Activated CD4-positive, alpha-beta T cell treated with anti-CD3 and anti-CD28 coated beads, Interleukin-2, amount 50 U/mL, for 4 hours (primary cell): ENCODE measurements around the gene KDM2B.

Source experiments
- DNase-seq, 2 experiments: peaks; one replicate each; pipeline ENCODE4 v3.0.0-alpha.2; 2020

The KDM2B gene

DNA sequence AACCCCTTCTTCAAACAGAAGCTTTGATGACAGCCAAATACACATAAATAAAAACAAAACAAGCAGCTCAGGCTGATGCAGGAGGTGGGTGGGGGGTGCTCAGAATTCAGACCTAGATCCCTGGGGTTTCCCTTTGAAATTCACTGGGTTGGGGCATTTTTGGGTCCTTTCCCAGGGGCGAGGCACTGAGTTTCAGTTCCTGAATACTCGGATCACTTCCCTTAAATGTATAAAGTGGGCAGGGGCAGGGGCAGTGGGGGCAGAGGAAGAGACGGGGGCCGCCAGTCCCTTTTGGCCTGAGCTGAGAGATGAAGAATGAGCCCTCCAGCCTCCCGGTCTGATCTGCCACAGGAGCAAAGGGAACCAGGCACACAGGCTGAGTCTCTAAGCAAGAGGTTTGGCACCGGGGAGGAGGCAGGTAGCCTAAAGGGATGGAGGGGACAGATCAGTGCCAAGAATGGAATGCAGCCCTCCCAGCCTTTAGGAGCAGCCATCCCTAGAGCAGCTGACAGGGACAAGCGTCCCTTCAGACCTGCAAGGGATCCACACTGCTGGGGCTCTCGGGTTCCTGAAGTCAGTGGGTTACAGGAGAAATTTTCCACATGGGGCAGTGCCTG is 20.3 kb downstream of the KDM2B start:
- DNase-seq, result no peak

GRCh38 chr12:121558956-121559355 is 21.9 kb downstream of the KDM2B start:
- no peak for DNase-seq

- no peak for DNase-seq
Measured at GRCh38 chr12:121550974-121551634, 29.7 kb downstream of the KDM2B start.

DNA sequence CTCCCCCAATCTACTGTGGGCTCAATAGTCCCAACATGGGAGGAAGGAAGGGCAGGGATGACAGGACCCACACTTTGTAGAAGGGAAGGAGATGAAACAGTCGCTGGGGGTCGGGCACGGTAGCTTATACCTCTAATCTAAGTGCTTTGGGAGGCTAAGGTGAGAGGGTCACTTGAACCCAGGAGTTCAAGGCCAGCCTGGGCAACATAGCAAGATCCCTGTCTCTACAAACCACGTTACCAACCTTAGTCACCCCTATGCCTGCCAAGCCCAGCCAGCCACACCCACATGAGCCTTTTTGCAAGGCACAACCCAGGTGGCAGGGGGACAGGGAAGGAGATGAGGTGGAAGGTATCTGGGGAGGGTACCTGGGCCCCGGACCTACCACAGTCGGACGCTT is 31.7 kb downstream of the KDM2B start:
- DNase-seq, result no peak

DNA sequence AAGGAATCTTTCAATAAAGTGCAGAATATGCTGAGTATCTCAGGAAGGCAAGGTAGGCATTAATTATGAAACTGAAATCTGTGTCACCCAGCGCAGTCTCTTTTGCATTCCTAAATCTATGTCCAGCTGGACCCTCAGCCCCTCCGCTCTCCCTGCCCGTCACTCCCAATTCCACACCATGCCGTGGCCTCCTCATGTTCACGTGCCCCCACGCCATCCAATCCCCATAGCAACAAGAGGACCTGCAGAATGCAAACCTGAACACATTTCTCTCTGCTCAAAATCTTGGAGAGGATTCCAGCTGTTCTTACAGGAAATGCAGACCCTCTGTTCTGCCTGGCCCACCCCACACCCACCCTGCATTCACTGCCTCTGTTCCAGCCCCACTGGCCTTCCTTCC is 35.3 kb downstream of the KDM2B start:
- DNase-seq, result no peak

GRCh38 chr12:121543786-121544185 is 37.0 kb downstream of the KDM2B start:
- no peak for DNase-seq

DNA sequence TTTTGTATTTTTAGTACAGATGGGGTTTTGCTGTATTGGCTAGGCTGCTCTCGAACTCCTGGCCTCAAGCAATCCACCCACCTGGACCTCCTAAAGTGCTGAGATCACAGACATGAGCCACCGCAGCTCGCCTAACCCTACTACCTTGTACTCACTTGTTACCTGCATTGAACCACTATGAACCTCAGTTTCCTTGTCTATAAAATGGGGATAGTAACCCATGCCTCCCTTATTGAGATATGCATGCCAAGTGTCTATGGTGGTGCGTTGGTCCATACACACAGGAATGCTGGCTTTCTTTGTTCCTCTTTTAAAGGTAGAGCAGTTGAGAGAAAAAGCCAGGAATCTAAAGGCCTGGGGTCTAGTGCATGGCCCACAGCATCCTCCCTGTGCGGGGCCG is 40.9 kb downstream of the KDM2B start:
- no peak for DNase-seq

- no peak for DNase-seq
Measured at GRCh38 chr12:121538699-121539061, 42.1 kb downstream of the KDM2B start.

- peak; percentile 5 to 20 for DNase-seq
Measured at GRCh38 chr12:121537814-121538698, 42.8 kb downstream of the KDM2B start.

- DNase-seq, result peak in 1 of 2 experiments; percentile 20
Measured at GRCh38 chr12:121536899-121537813, 43.7 kb downstream of the KDM2B start.

DNA sequence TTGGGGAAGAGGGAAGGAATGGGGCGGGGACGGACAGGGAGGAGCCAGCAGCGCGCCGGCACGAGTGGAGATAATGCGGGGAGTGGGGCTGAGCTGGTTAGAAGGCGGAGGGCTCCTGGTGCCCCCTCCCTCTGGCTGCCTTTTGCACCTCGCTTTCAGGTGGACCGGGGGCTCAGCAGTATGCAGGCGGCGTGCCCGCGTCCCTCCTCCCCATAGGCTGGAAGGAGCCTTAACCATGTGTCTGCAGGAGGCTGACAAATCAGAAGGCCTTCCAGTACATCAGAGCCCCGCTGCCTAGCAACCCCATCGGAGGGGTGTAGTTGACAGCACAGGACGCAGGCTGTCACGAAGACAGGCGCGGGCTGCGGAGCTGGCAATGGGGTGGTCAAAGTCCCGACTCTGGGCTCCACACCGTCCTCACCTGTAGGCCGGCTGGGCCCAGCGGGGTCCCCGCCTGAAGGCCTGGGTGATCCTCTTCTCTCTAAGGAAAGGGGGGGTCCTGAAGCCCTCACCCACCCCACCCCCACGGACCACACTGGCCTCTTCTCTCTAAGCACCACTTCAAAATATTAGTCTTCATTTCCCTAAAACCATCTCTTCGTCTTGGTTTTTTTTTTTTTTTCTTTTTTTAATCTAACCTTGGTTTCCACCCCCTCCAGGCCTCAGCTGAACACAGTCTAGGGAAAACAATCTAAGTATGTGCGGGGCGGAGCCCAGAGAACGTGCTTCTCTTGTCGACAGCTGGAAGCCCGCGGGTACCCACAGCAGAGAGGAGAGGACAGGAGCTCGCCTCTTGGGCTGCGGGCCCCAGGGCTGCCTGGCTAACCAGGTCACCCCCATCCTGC is 44.5 kb downstream of the KDM2B start:
- peak; percentile 39 to 44 for DNase-seq

GRCh38 chr12:121535150-121536053 is 45.4 kb downstream of the KDM2B start:
- no peak for DNase-seq

GRCh38 chr12:121534495-121535148 is 46.2 kb downstream of the KDM2B start:
- peak; percentile 66 to 67 for DNase-seq

GRCh38 chr12:121533394-121534090 is 47.3 kb downstream of the KDM2B start:
- no peak for DNase-seq

GRCh38 chr12:121532503-121533393 is 48.1 kb downstream of the KDM2B start:
- no peak for DNase-seq

- no peak for DNase-seq
Measured at GRCh38 chr12:121531356-121531750, 49.5 kb downstream of the KDM2B start.

- DNase-seq, result peak; percentile 80 to 85
Measured at GRCh38 chr12:121530600-121531355, 50.0 kb downstream of the KDM2B start.

DNA sequence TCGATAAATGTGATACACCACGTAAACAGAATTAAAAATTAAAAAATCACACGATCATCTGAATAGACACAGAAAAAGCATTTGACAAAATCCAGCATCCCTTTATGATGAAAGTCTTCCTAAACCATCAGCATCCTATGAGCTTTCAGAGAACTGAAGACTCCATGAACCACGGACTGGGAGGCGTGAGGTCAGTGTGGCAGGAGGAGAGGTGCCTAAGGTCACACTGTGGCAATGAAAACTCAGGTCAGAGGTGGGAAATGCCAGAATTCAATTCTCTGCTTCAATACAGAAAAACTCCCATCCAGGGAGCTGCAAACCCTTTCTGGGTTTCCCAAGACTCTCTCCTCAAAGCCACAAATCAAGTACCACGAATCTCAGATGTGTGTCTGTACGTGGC is 51.6 kb downstream of the KDM2B start:
- DNase-seq, result no peak
